Kidney epithelial cell (primary cell): ENCODE data around the gene SPC24. TPM values are rescaled to one million over a fixed set of nuclear protein-coding genes. Genes with fewer than 3 reads are reported as not detected.
"Not testable (repeated sequence)": the region's sequence is repeated elsewhere in the genome, so short reads cannot be mapped to it uniquely, and the experiment has no call there.

Source experiments
- DNase-seq: peaks from one replicate; pipeline ENCODE4 v3.0.0-alpha.2; 2010; ENCODE audit warnings: low read depth
- H3K27me3 ChIP-seq: 2 replicates; pipeline ENCODE4 v1.6.0; 2011; ENCODE audit warnings: low read length; ENCODE audit not compliant: control insufficient read depth, insufficient read depth
- H3K36me3 ChIP-seq: 2 replicates; pipeline ENCODE4 v1.5.1; 2011; ENCODE audit warnings: low read length; ENCODE audit not compliant: control insufficient read depth, insufficient read depth
- H3K4me3 ChIP-seq: 2 replicates; pipeline ENCODE4 v1.5.1; 2011; ENCODE audit warnings: low read depth, mild to moderate bottlenecking, control low read depth, low read length
- total RNA-seq: library from RNA; depleted of rRNA; stranded (reverse); fragments of >200 nt; gene quantifications from 2 replicates; pipeline ENCODE4 v1.2.3, GENCODE V29; 2015
- TF ChIP-seq, protein P1 (sequence below): IDR thresholded peaks from 2 replicates; pipeline ENCODE4 v1.5.1; 2011; ENCODE audit warnings: mild to moderate bottlenecking, moderate library complexity, low read length, control low read depth, inconsistent platforms; ENCODE audit not compliant: insufficient read depth, poor library complexity, severe bottlenecking

SPC24 gene
- total RNA-seq, 1 donor from 2014 or later, result 2.8 TPM

DNA sequence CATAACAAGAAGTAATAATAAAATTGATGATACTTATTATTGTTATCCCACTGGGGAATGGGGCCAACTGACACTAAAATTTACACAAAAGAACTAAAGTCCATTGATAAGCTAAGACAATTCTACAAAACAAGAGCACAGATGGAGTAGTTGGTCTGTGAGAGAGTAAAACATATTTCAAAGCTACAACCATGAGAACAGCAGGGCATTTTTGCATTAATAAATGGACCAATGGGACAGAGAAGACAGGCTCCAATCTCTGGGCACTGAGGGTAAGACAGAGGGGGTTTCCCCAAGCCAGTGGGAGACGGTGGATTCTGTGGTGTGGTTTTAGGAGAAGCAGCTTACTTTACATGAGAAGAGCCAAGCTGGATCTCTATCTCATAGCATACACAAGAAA is 27.4 kb upstream of the SPC24 start:
- no peaks in the 10 kb centered on the region for H3K36me3 ChIP-seq

DNA sequence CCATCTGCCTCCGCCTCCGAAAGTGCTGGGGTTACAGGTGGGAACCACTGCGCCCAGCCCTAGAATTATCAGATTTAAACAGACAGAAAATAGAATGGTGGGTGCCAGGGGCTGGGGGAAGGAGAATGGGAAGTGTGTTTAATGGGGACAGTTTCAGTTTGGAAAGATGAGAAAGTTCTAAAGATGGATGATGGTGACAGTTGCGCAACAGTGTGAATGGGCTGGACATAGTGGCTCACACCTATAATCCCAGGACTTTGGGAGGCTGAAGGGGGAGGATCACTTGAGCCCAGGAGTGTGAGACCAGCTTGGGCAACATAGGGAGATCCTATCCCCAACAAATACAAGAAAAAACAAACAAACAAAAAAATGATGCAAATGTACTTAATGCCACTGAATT is 25.9 kb upstream of the SPC24 start:
- Histone ChIP-seq H3K4me3 (no peak overlapping the region), H3K27me3 (no peaks in the 10 kb centered on the region), H3K36me3 (no peaks in the 10 kb centered on the region)
- TF ChIP-seq, protein P1, sequence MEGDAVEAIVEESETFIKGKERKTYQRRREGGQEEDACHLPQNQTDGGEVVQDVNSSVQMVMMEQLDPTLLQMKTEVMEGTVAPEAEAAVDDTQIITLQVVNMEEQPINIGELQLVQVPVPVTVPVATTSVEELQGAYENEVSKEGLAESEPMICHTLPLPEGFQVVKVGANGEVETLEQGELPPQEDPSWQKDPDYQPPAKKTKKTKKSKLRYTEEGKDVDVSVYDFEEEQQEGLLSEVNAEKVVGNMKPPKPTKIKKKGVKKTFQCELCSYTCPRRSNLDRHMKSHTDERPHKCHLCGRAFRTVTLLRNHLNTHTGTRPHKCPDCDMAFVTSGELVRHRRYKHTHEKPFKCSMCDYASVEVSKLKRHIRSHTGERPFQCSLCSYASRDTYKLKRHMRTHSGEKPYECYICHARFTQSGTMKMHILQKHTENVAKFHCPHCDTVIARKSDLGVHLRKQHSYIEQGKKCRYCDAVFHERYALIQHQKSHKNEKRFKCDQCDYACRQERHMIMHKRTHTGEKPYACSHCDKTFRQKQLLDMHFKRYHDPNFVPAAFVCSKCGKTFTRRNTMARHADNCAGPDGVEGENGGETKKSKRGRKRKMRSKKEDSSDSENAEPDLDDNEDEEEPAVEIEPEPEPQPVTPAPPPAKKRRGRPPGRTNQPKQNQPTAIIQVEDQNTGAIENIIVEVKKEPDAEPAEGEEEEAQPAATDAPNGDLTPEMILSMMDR, result no peak
- no peak for DNase-seq

More for the DNA sequence above, 27.4 kb upstream of the SPC24 start:
- no peak overlapping the region for H3K4me3 ChIP-seq
- H3K27me3 ChIP-seq, result no peaks in the 10 kb centered on the region
- DNase-seq, result no peak
- TF ChIP-seq, protein P1, result no peak

DNA sequence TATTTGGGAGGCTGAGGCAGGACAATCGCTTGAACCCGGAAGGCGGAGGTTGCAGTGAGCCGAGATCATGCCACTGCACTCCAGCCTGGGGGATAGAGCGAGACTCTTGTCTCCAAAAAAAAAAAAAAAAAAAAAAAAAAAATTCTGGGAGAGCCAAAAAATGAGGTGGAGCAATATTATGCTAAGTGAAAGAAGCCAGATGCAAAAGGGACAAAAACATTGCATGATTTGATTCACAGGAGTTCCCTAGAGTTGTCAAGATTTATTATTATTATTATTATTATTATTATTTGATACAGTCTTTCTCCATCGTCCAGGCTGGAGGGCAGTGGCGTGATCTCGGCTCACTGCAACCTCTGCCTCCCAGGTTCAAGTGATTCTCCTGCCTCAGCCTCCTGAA is 25.4 kb upstream of the SPC24 start:
- H3K36me3 ChIP-seq, DNase-seq, H3K27me3 ChIP-seq, H3K4me3 ChIP-seq: not testable (repeated sequence)

DNA sequence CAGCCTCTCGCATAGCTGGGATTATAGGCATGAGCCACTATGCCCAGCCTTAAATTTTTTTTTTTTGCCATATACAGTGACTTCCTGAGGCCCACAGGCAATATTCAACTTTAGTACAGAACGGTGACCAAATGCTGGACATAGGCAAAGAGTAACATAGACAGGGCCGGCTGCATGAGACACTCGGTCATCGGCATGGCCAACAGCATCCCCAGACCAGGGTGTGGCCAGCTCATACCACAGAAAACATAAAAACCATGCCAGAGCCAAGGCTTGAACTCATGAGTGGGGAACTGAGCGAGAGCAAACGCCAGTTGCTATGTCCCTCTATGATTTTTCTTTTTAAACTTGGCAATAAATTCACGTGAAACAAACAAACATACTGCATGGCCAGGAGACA is 24.8 kb upstream of the SPC24 start:
- Histone ChIP-seq H3K27me3 (no peaks in the 10 kb centered on the region), H3K36me3 (no peaks in the 10 kb centered on the region), H3K4me3 (no peak overlapping the region)
- DNase-seq, result no peak
- TF ChIP-seq, protein P1, result no peak

DNA sequence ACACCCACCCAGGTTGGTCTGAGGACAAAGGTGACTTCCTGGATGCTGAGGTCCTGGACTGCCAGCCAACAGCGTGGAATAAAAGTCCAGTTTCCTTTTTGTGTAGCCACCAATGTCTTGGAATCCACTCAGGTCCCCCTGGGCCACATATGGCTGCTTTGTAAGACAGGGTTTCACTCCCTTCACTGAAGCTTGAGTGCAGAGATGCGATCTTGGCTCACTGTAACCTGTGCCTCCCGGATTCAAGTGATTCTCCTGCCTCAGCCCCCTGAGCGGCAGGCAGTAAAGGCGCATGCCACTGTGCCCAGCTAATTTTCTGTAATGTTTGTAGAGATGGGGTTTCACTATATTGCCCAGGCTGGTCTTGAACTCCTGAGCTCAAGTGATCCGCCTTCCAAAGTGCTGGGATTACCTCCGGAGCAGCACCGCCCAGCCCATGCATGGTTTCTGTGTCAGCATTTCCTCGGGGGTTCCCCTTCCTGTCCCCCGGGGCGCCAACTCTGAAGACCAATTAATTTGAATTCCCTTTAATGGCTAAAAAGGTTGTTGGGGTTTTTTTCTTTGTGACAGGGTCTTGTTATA is 24.2 kb upstream of the SPC24 start:
- H3K36me3 ChIP-seq, result no peaks in the 10 kb centered on the region
- no peak for DNase-seq
- TF ChIP-seq, protein P1, result no peak

DNA sequence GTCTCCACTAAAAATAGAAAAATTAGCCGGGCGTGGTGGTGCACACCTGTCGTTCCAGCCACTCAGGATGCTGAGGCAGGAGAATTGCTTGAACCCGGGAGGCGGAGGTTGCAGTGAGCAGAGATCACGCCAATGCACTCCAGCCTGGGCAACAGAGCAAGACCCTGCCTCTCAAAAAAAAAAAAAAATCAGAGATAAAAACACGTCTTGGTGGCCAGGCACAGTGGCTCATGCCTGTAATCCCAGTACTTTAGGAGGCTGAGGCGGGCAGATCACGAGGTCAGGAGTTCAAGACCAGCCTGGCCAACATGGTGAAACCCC is 23.5 kb upstream of the SPC24 start:
- H3K4me3 ChIP-seq, H3K36me3 ChIP-seq, DNase-seq, H3K27me3 ChIP-seq: not testable (repeated sequence)

More for the DNA sequence above, 24.2 kb upstream of the SPC24 start:
- no peak overlapping the region for H3K4me3 ChIP-seq
- H3K27me3 ChIP-seq, result no peaks in the 10 kb centered on the region

DNA sequence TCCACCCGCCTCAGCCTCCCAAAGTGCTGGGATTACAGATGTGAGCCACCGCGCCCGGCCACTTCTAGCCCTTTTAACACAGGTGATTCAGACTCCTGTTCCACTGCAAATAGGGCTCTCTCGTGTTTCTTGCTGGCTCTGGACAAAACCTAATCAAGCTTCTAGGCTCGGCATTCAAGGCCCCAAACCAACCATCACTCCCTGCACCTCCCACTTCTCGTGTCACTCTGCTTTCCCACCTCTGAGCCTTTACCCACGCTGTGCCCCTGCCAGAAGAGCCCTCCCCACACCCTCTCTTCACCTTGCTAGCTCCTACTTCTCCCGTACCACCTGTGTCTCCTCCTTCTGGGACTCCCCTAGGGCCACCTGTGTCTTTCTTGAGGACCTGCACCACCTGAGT is 22.0 kb upstream of the SPC24 start:
- no peak for DNase-seq
- no peaks in the 10 kb centered on the region for H3K36me3 ChIP-seq

More for the DNA sequence above, 22.0 kb upstream of the SPC24 start:
- Histone ChIP-seq H3K4me3 (no peak overlapping the region), H3K27me3 (no peaks in the 10 kb centered on the region)
- TF ChIP-seq, protein P1, result no peak
